Measurements from ENCODE around the gene MREG. TPM values are rescaled to one million over a fixed set of nuclear protein-coding genes. Genes with fewer than 3 reads are reported as not detected.

MREG gene
- polyA plus RNA-seq, 3 donors: 0.14 to 0.47 TPM; not detected in 1

GRCh38 chr2:215966951-215967350 lies 46.4 kb downstream of the MREG start:
- no peak overlapping the region for H2AFZ ChIP-seq (ENCODE audit: insufficient read depth, low read depth, low read length, poor library complexity, severe bottlenecking)
- H3K79me2 ChIP-seq (ENCODE audit: insufficient read depth, low read length): no peaks in the 10 kb centered on the region
- H3K4me3 ChIP-seq (replicated peaks in 1 of 3; ENCODE audit: low read depth in 2 of 3, low read length in 3 of 3): no peak overlapping the region
- Mint-ChIP-seq H3K36me3 (peaks cover 3 to 8% of the 10 kb centered on the region in 2 donors), H3K27me3 (ENCODE audit: low read depth in 3 of 3) (peaks cover 0 to 1% (median 0%) of the 10 kb centered on the region in 3 donors), H3K27ac (no peak overlapping the region), H3K4me1 (peaks cover 7% of the 10 kb centered on the region), H3K4me3 (no peak overlapping the region), H3K9me3 (peaks cover 0 to 4% (median 0%) of the 10 kb centered on the region in 7 donors)
- peaks cover 0 to 4% of the 10 kb centered on the region in 2 donors for H3K36me3 ChIP-seq (replicated peaks in 1 of 2; ENCODE audit: control insufficient read depth in 1 of 2, insufficient read depth in 2 of 2, low read length in 2 of 2)
- H3K4me1 ChIP-seq (ENCODE audit: control insufficient read depth in 1 of 2, insufficient read depth in 2 of 2, low read length in 2 of 2): no peaks in the 10 kb centered on the region
- no peak overlapping the region for H3K4me2 ChIP-seq (replicated peaks; ENCODE audit: extremely low read depth, low read length, poor library complexity, severe bottlenecking)
- H3K9me3 ChIP-seq (replicated peaks in 1 of 2; ENCODE audit: control insufficient read depth in 1 of 2, insufficient read depth in 1 of 2, low read length in 2 of 2): no peaks in the 10 kb centered on the region
- no peaks in the 10 kb centered on the region for H3K27me3 ChIP-seq (ENCODE audit: control insufficient read depth in 2 of 2, insufficient read depth in 2 of 2, low read length in 2 of 2)
- H3K27ac ChIP-seq (ENCODE audit: low read depth in 1 of 2, low read length in 2 of 2): no peak overlapping the region
- no peaks in the 10 kb centered on the region for H4K20me1 ChIP-seq (ENCODE audit: insufficient read depth, low read length)
- intact Hi-C loops (cut with micrococcal nuclease): no loop called here
- TF ChIP-seq, protein P1, sequence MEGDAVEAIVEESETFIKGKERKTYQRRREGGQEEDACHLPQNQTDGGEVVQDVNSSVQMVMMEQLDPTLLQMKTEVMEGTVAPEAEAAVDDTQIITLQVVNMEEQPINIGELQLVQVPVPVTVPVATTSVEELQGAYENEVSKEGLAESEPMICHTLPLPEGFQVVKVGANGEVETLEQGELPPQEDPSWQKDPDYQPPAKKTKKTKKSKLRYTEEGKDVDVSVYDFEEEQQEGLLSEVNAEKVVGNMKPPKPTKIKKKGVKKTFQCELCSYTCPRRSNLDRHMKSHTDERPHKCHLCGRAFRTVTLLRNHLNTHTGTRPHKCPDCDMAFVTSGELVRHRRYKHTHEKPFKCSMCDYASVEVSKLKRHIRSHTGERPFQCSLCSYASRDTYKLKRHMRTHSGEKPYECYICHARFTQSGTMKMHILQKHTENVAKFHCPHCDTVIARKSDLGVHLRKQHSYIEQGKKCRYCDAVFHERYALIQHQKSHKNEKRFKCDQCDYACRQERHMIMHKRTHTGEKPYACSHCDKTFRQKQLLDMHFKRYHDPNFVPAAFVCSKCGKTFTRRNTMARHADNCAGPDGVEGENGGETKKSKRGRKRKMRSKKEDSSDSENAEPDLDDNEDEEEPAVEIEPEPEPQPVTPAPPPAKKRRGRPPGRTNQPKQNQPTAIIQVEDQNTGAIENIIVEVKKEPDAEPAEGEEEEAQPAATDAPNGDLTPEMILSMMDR (IDR thresholded peaks at IDR 0.05): no peak
- no peak overlapping the region for H3K9ac ChIP-seq (ENCODE audit: insufficient read depth, low read length, poor library complexity, severe bottlenecking)
- no peak for DNase-seq
- WGBS (ENCODE audit: insufficient coverage): 93% methylated on average over 2 of the region's 3 CpGs

DNA sequence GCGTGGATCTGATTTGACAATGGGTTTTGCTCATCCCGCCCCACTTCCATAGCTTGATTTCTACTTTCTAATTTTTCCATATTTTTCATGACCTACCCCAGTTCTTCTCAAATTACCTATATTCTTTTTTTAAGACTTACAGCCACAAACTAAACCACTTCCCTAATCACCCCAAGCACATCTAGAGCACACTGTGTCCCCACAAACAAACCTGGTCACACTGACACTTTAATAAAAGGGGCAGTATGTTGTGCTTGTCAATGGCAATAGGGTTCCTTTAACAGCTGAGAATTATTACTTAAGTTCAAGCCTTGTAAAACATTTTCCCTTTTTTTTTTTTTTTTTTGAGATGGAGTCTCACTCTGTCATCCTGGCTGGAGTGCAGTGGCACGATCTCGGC lies 47.1 kb downstream of the MREG start:
- Histone ChIP-seq H3K4me1 (ENCODE audit: control insufficient read depth in 1 of 2, insufficient read depth in 2 of 2, low read length in 2 of 2) (no peaks in the 10 kb centered on the region), H3K27me3 (ENCODE audit: control insufficient read depth in 2 of 2, insufficient read depth in 2 of 2, low read length in 2 of 2) (no peaks in the 10 kb centered on the region), H4K20me1 (ENCODE audit: insufficient read depth, low read length) (no peaks in the 10 kb centered on the region), H3K36me3 (replicated peaks in 1 of 2; ENCODE audit: control insufficient read depth in 1 of 2, insufficient read depth in 2 of 2, low read length in 2 of 2) (no peaks in the 10 kb centered on the region), H3K9ac (ENCODE audit: insufficient read depth, low read length, poor library complexity, severe bottlenecking) (no peak overlapping the region), H3K4me3 (replicated peaks in 1 of 3; ENCODE audit: low read depth in 2 of 3, low read length in 3 of 3) (no peak overlapping the region), H3K79me2 (ENCODE audit: insufficient read depth, low read length) (no peaks in the 10 kb centered on the region), H3K9me3 (replicated peaks in 1 of 2; ENCODE audit: control insufficient read depth in 1 of 2, insufficient read depth in 1 of 2, low read length in 2 of 2) (no peaks in the 10 kb centered on the region), H3K27ac (ENCODE audit: low read depth in 1 of 2, low read length in 2 of 2) (no peak overlapping the region), H2AFZ (ENCODE audit: insufficient read depth, low read depth, low read length, poor library complexity, severe bottlenecking) (no peak overlapping the region), H3K4me2 (replicated peaks; ENCODE audit: extremely low read depth, low read length, poor library complexity, severe bottlenecking) (no peak overlapping the region)
- intact Hi-C loops (cut with micrococcal nuclease): no loop called here
- Mint-ChIP-seq H3K36me3 (peaks cover 3 to 8% of the 10 kb centered on the region in 2 donors), H3K9me3 (peaks cover 0 to 4% (median 0%) of the 10 kb centered on the region in 7 donors), H3K27me3 (ENCODE audit: low read depth in 3 of 3) (peaks cover 0 to 3% (median 0%) of the 10 kb centered on the region in 3 donors), H3K27ac (no peak overlapping the region), H3K4me3 (no peak overlapping the region), H3K4me1 (peaks cover 7% of the 10 kb centered on the region)
- TF ChIP-seq, protein P1 (IDR thresholded peaks at IDR 0.05): no peak
- 0% methylated on average over 1 of the region's 4 CpGs for WGBS (ENCODE audit: insufficient coverage)
- DNase-seq: no peak
